Natural killer cell (primary cell): ENCODE results near the gene ZSCAN21. TPM values are rescaled to one million over a fixed set of nuclear protein-coding genes. Genes with fewer than 3 reads are reported as not detected.

Experiments used
- ATAC-seq, 3 donors: fragments of 150-1000 bp in 2 of 3; fragments of 200-7000 bp in 1 of 3; cut with Tn5 transposase; 1 replicate in 1 of 3; 2 replicates in 2 of 3; pipeline ENCODE4 v1.10.0; 2021; ENCODE audit warnings: mild to moderate bottlenecking in 2 of 3, moderate library complexity in 2 of 3
- DNase-seq, 2 donors: peaks; one replicate each; pipeline versions ENCODE4 v3.0.0 to v3.0.0-alpha.2; 2013 to 2021; ENCODE audit warnings: mixed read lengths in 1 of 2
- H3K27ac ChIP-seq: one replicate; pipeline ENCODE4 v1.5.1; 2013; ENCODE audit warnings: mild to moderate bottlenecking, low read length
- H3K27me3 ChIP-seq: one replicate; pipeline ENCODE4 v1.6.1; 2013; ENCODE audit warnings: low read length; ENCODE audit not compliant: control insufficient read depth, insufficient read depth
- H3K36me3 ChIP-seq: one replicate; pipeline ENCODE4 v1.6.1; 2013; ENCODE audit warnings: low read length; ENCODE audit not compliant: control insufficient read depth, insufficient read depth
- H3K4me1 ChIP-seq: one replicate; pipeline ENCODE4 v1.6.1; 2013; ENCODE audit warnings: low read length; ENCODE audit not compliant: control insufficient read depth, insufficient read depth
- H3K4me3 ChIP-seq: one replicate; pipeline ENCODE4 v1.5.1; 2013; ENCODE audit warnings: low read length
- H3K9me3 ChIP-seq: one replicate; pipeline ENCODE4 v1.6.1; 2013; ENCODE audit warnings: low read length; ENCODE audit not compliant: control insufficient read depth, insufficient read depth
- H3K27ac Mint-ChIP-seq, 2 donors: one replicate each; pipeline ENCODE4 v1.8.0; 2022; ENCODE audit warnings: mild to moderate bottlenecking in 2 of 2, mixed read lengths in 2 of 2, moderate library complexity in 1 of 2
- H3K27me3 Mint-ChIP-seq, 2 donors: one replicate each; pipeline ENCODE4 v1.8.0; 2022; ENCODE audit warnings: low read depth in 2 of 2, mixed read lengths in 2 of 2
- H3K36me3 Mint-ChIP-seq: one replicate; pipeline ENCODE4 v1.8.0; 2022; ENCODE audit warnings: mixed read lengths
- H3K4me1 Mint-ChIP-seq, 2 donors: one replicate each; pipeline ENCODE4 v1.8.0; 2022; ENCODE audit warnings: mixed read lengths in 2 of 2
- H3K4me3 Mint-ChIP-seq: one replicate; pipeline ENCODE4 v1.8.0; 2022; ENCODE audit warnings: mild to moderate bottlenecking, moderate library complexity, mixed read lengths
- H3K9me3 Mint-ChIP-seq, 2 donors: one replicate each; pipeline ENCODE4 v1.8.0; 2022; ENCODE audit warnings: mixed read lengths in 2 of 2
- WGBS: methylation state at CpG from one replicate; pipeline ENCODE4 v1.1.7; 2013; ENCODE audit warnings: missing lambda C conversion rate; ENCODE audit not compliant: insufficient coverage; 5-methylcytosine and 5-hydroxymethylcytosine counted together
- intact Hi-C: fragments of 100-400 bp; cut with micrococcal nuclease; formaldehyde crosslinking; loops from one replicate; pipeline ENCODE4 v1.14.2; 2022
- total RNA-seq, 4 donors: library from RNA; stranded (reverse); fragments of 120-200 nt in 1 of 4; gene quantifications; one replicate each; pipeline versions ENCODE4 v1.2.3 to v1.2.4, GENCODE V29; 2013 to 2022
- TF ChIP-seq, protein P1 (sequence below): fragments of 200-600 bp; IDR thresholded peaks from one replicate; pipeline ENCODE4 v1.8.0; 2022; ENCODE audit warnings: antibody characterized with exemption

The ZSCAN21 gene
- total RNA-seq, 3 donors from 2014 or later (not counting 1 experiment from before 2014, with no cell fraction given) = 6.2 to 8.9 (median 7.2) TPM

DNA sequence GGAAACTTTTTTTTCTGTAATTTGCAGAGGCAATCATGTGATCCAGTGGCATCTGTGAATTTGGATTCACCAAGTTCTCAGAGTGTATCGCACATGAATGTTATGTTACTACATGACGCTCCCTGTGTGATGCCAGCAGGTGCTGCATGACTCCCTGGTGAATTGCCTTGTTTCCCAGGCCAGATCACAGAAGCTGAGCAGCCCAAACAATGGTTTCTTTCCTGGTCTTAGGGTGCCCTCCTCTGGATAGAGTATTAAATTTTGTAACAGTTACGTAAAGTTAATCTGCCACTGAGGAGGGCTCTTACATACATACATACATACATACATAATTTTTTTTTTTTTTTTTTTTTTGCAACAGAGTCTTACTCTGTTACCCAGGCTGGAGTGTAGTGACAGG lies 3.6 kb downstream of the ZSCAN21 start:
- intact Hi-C loops = loop anchor here (10.0 kb wide), 1 partner anchor 138 kb away; the partner anchor contains the start of gene TRIM4
- H3K9me3 ChIP-seq = no peaks in the 10 kb centered on the region

DNA sequence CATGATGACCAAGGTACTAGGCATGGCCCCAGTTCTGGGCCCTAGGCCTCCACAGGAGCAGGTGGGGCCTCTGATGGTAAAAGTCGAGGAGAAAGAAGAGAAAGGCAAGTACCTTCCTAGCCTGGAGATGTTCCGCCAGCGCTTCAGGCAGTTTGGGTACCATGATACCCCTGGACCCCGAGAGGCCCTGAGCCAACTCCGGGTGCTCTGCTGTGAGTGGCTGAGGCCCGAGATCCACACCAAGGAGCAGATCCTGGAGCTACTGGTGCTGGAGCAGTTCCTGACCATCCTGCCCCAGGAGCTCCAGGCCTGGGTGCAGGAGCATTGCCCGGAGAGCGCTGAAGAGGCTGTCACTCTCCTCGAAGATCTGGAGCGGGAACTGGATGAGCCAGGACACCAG lies 7.4 kb downstream of the ZSCAN21 start:
- Histone ChIP-seq H3K27me3 (no peaks in the 10 kb centered on the region), H3K36me3 (peaks cover 29% of the 10 kb centered on the region), H3K9me3 (no peaks in the 10 kb centered on the region), H3K27ac (no peak overlapping the region), H3K4me1 (no peaks in the 10 kb centered on the region), H3K4me3 (no peak overlapping the region)
- intact Hi-C loops = loop anchor here (10.0 kb wide), 1 partner anchor 142 kb away; the partner anchor contains the start of gene TRIM4
- TF ChIP-seq, protein P1, sequence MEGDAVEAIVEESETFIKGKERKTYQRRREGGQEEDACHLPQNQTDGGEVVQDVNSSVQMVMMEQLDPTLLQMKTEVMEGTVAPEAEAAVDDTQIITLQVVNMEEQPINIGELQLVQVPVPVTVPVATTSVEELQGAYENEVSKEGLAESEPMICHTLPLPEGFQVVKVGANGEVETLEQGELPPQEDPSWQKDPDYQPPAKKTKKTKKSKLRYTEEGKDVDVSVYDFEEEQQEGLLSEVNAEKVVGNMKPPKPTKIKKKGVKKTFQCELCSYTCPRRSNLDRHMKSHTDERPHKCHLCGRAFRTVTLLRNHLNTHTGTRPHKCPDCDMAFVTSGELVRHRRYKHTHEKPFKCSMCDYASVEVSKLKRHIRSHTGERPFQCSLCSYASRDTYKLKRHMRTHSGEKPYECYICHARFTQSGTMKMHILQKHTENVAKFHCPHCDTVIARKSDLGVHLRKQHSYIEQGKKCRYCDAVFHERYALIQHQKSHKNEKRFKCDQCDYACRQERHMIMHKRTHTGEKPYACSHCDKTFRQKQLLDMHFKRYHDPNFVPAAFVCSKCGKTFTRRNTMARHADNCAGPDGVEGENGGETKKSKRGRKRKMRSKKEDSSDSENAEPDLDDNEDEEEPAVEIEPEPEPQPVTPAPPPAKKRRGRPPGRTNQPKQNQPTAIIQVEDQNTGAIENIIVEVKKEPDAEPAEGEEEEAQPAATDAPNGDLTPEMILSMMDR = no peak
- peaks cover 0 to 5% of the 10 kb centered on the region in 2 donors for H3K4me1 Mint-ChIP-seq
- H3K27ac Mint-ChIP-seq = no peak overlapping the region
- no peaks in the 10 kb centered on the region for H3K36me3 Mint-ChIP-seq
- no peak overlapping the region for H3K4me3 Mint-ChIP-seq
- WGBS = 95% methylated on average over 10 of the region's 10 CpGs
- no peaks in the 10 kb centered on the region for H3K9me3 Mint-ChIP-seq
- no peak for ATAC-seq
- no peaks in the 10 kb centered on the region for H3K27me3 Mint-ChIP-seq
- no peak for DNase-seq

More for the DNA sequence above, 3.6 kb downstream of the ZSCAN21 start:
- H3K36me3 Mint-ChIP-seq = no peaks in the 10 kb centered on the region
- no peaks in the 10 kb centered on the region for H3K9me3 Mint-ChIP-seq
- no peak overlapping the region for H3K4me3 ChIP-seq
- peaks cover 13% of the 10 kb centered on the region for H3K36me3 ChIP-seq
- H3K4me1 ChIP-seq = peaks cover 13% of the 10 kb centered on the region
- H3K27me3 ChIP-seq = no peaks in the 10 kb centered on the region
- H3K27ac Mint-ChIP-seq = no peak overlapping the region
- H3K27ac ChIP-seq = no peak overlapping the region
- peaks cover 10 to 15% of the 10 kb centered on the region in 2 donors for H3K4me1 Mint-ChIP-seq
- no peaks in the 10 kb centered on the region for H3K27me3 Mint-ChIP-seq
- 85% methylated on average over 2 of the region's 3 CpGs for WGBS
- ATAC-seq (peak in 1 of 3 donors; percentile 20), DNase-seq (peak in 1 of 2 donors; percentile 67)
- H3K4me3 Mint-ChIP-seq = no peak overlapping the region
- TF ChIP-seq, protein P1 = no peak

DNA sequence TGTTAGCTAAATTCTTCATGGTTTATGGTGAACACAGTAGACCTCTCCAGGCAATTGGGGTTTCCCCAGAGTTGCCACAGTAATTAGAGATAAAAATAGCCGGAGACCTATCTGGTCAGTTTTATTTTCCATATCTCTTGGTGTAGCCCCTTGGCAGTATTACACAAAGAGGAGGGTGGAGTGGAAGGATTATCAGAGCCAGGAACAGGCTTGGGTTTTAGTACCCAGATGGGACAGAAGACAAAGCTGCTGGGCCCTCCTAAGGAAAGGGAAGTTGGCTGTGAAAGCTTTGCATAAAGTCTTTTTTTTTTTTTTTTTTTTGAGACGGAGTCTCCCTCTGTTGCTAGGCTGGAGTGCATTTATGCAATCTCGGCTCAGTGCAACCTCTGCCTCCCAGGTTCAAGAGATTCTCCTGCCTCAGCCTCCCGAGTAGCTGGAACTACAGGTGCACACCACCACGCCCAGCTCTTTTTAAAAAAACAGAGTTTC lies 9.7 kb downstream of the ZSCAN21 start:
- no peaks in the 10 kb centered on the region for H3K27me3 Mint-ChIP-seq
- H3K9me3 ChIP-seq = no peaks in the 10 kb centered on the region
- H3K4me3 ChIP-seq = no peak overlapping the region
- no peak overlapping the region for H3K4me3 Mint-ChIP-seq
- no peaks in the 10 kb centered on the region for H3K27me3 ChIP-seq
- no peaks in the 10 kb centered on the region for H3K4me1 ChIP-seq
- ATAC-seq = no peak
- H3K36me3 ChIP-seq = peaks cover 39% of the 10 kb centered on the region
- no peak overlapping the region for H3K27ac Mint-ChIP-seq
- H3K4me1 Mint-ChIP-seq = no peaks in the 10 kb centered on the region
- no peak overlapping the region for H3K27ac ChIP-seq
- H3K9me3 Mint-ChIP-seq = no peaks in the 10 kb centered on the region
- DNase-seq = no peak
- TF ChIP-seq, protein P1 = no peak
- 90% methylated on average over 5 of the region's 5 CpGs for WGBS
- intact Hi-C loops = loop anchor here (10.0 kb wide), 1 partner anchor 144 kb away; the partner anchor contains the start of gene TRIM4
- H3K36me3 Mint-ChIP-seq = no peaks in the 10 kb centered on the region
